ENCODE measurements around the gene PTP4A1. TPM values are rescaled to one million over a fixed set of nuclear protein-coding genes. Genes with fewer than 3 reads are reported as not detected.
A peak's percentile ranks its signal among the peaks of the same experiment; 100 is the strongest.

Gene PTP4A1
- total RNA-seq, 1 experiment from 2014 or later: 53.3 TPM

- no peak for DNase-seq (ENCODE audit: low read depth)
Observed at GRCh38 chr6:63556369-63556768, 15.9 kb upstream of the PTP4A1 start.

- no peak for DNase-seq (ENCODE audit: low read depth)
Observed at GRCh38 chr6:63558278-63558677, 14.0 kb upstream of the PTP4A1 start.

- DNase-seq (ENCODE audit: low read depth): peak; percentile 20
Observed at GRCh38 chr6:63560801-63561287, 11.4 kb upstream of the PTP4A1 start.

- DNase-seq (ENCODE audit: low read depth): no peak
Observed at GRCh38 chr6:63561288-63561687, 11.0 kb upstream of the PTP4A1 start.

GRCh38 chr6:63563235-63563634 lies 9.0 kb upstream of the PTP4A1 start:
- no peak for DNase-seq (ENCODE audit: low read depth)

DNA sequence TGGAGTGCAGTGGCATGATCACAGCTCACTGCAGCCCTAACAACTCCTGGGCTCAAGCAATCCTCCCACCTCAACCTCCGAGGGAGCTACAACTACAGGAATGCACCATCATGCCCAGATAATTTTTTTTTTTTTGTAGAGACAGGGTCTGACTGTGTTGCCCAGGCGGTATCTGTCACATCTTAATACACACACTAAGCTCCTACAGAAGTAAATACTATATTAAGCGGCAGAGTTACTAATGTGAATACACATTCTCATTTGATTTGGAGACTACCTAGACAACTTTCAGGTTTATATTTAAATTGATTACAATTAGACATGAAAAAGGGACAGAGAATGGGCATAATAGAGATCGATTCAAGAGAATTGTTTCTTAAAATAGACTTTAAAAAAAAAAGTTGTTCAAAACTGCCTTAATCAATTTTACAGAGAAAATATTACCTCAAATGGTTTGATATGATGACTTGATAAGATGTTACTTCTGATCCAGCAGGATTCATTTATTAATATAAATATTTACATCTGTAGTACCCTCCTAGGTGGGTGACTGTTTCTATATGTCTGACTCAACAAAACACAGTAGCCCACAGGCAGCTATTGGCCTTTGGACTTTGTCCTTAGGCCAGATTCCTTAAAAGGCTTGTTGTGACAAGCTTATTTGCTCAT lies 7.1 kb upstream of the PTP4A1 start:
- peak; percentile 30 for DNase-seq (ENCODE audit: low read depth)

GRCh38 chr6:63565727-63566596 lies 6.3 kb upstream of the PTP4A1 start:
- peak; percentile 50 for DNase-seq (ENCODE audit: low read depth)

DNA sequence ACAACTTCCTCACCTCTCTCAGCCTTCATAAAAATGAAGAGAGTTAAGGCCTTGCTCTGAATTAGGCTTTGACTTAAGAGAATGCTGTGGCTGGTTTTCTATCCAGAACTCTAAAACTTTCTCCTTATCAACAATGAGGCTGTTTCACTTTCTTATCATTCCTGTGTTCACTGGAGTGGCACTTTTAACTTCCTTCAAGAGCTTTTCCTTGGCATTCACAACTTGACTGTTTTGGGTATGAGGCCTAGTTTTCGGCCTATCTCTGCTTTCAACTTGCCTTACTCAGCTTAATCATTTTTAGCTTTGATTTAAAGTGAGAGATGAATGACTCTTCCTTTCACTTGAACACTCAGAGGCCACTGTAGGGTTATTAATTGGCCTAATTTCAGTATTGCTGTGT lies 4.3 kb upstream of the PTP4A1 start:
- DNase-seq (ENCODE audit: low read depth): no peak

GRCh38 chr6:63571361-63572043 lies 778 bp upstream of the PTP4A1 start:
- peak; percentile 90 for DNase-seq (ENCODE audit: low read depth)

GRCh38 chr6:63572747-63573075 lies 431 bp downstream of the PTP4A1 start:
- no peak for DNase-seq (ENCODE audit: low read depth)

DNA sequence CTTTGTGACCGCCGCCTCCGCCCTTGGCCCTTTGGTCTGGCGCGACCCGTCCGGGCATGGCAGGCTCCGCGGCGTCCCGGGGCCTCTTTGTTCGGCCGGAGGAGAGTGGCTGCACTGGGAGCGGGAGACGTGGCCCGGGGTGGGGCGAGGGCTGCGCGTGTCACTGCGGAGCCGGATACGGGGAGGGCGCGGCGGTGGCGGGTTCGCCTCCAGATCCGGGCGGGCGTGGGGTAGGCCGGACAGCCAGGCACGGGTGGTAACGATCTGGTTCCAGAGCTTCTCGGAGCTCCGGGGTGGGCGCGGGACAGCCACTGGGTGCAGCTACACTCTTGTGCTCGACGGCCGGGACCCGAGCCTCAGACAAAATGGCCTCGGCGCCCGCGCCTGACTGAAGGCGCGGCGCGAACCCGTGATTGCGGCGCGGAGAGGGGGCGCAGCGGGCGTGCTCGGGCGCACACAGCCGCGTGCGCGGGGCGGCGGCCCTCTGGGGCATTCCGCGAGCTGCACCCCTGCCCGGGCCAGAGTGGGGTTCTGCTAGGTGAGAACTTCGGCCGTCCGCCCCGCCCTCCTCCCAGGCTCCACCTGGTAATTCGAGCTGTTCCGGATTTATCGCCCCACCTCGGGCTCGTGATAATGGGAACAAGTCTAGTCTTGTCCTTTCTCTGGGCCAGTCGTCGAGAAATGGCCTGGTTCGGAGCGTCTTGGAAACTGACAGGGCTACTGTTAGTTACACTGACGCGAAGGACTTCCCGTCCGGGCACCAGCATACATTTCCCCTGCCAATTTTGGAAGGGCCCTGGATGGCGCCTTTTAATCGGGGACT lies 1.0 kb downstream of the PTP4A1 start:
- peak; percentile 82 for DNase-seq (ENCODE audit: low read depth)

DNA sequence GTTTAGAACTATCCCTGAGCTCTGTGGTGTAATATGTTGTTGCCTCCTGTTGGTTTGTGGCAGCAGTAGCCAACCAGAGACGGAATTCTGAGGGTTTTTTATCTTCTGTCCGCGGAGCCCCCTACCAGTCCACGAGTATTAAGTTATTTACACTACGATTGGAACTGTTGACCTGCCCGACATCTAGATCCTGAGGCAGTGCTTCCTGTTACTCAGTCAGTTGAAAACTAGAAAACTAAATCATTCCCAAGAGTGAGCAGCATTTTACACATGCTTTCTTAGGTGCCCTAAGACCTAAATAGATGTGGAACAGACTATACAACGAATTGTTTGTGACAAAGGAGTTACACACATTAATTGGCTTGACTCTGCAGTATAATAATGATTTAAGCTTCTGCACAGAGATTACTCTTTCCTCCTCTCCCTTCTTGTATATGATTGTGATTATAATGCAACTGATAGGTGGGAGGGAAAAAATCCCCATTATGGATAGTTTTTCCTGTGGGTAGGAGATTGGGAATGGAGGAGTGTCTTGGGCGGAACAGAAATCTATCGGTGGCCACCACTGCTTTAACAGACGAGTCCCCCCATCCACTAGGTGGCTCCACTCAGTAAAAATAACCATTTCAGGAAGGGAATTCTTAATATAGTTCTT lies 1.7 kb downstream of the PTP4A1 start:
- DNase-seq (ENCODE audit: low read depth): peak; percentile 64

- no peak for DNase-seq (ENCODE audit: low read depth)
Observed at GRCh38 chr6:63574554-63574900, 2.2 kb downstream of the PTP4A1 start.

- DNase-seq (ENCODE audit: low read depth): no peak
Observed at GRCh38 chr6:63576147-63576772, 4.0 kb downstream of the PTP4A1 start.

GRCh38 chr6:63576985-63577712 lies 4.9 kb downstream of the PTP4A1 start:
- no peak for DNase-seq (ENCODE audit: low read depth)

DNA sequence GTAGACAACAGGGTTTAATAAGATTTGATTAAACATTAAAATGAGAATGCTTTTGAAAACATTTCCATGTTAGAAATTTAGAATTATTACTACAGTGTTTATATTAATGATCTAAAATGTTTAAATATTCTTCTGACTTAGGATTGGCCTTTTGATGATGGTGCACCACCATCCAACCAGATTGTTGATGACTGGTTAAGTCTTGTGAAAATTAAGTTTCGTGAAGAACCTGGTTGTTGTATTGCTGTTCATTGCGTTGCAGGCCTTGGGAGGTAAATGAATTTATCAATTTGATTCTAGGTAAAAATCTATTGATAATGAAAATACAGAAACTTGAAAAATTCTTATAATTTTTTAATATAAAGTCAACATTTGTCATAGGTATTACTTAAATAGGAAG lies 6.5 kb downstream of the PTP4A1 start:
- no peak for DNase-seq (ENCODE audit: low read depth)

DNA sequence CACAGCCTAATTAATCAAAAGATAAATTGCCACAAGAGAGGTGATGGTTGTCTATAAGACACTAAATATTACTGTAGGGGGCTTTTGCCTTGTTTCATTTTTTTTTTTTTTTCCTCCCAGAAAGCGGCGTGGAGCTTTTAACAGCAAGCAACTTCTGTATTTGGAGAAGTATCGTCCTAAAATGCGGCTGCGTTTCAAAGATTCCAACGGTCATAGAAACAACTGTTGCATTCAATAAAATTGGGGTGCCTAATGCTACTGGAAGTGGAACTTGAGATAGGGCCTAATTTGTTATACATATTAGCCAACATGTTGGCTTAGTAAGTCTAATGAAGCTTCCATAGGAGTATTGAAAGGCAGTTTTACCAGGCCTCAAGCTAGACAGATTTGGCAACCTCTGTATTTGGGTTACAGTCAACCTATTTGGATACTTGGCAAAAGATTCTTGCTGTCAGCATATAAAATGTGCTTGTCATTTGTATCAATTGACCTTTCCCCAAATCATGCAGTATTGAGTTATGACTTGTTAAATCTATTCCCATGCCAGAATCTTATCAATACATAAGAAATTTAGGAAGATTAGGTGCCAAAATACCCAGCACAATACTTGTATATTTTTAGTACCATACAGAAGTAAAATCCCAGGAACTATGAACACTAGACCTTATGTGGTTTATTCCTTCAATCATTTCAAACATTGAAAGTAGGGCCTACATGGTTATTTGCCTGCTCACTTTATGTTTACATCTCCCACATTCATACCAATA lies 7.8 kb downstream of the PTP4A1 start:
- no peak for DNase-seq (ENCODE audit: low read depth)

DNA sequence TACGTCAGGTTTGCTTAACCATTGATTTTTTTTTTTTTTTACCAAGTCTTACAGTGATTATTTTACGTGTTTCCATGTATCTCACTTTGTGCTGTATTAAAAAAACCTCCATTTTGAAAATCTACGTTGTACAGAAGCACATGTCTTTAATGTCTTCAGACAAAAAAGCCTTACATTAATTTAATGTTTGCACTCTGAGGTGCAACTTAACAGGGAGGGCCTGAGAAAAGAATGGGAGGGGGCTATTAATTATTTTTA lies 8.4 kb downstream of the PTP4A1 start:
- DNase-seq (ENCODE audit: low read depth): no peak

- no peak for DNase-seq (ENCODE audit: low read depth)
Observed at GRCh38 chr6:63581355-63582013, 9.2 kb downstream of the PTP4A1 start.

All from M059J (cell line).